Measurements from ENCODE around the gene MRPL49.
"Not testable (repeated sequence)": the region's sequence is repeated elsewhere in the genome, so short reads cannot be mapped to it uniquely, and the experiment has no call there.

The MRPL49 gene

GRCh38 chr11:65116370-65117205, 5.5 kb upstream of the MRPL49 start:
- DNase-seq (ENCODE audit: low read depth, low spot score): no peak
- H3K27ac ChIP-seq: peak overlapping the region; percentile 93

- peak within 1 kb of the TSS; percentile 93 for H3K27ac ChIP-seq
- peak; percentile 93 for DNase-seq (ENCODE audit: low read depth, low spot score)
These were observed 4.7 kb upstream of the MRPL49 start, which contains the start of gene ZNHIT2 for GRCh38 chr11:65117206-65118096. Gene ZNHIT2 (minus strand): TSS chr11:65117701. CDS start chr11:65117653, 48 bp downstream.

DNA sequence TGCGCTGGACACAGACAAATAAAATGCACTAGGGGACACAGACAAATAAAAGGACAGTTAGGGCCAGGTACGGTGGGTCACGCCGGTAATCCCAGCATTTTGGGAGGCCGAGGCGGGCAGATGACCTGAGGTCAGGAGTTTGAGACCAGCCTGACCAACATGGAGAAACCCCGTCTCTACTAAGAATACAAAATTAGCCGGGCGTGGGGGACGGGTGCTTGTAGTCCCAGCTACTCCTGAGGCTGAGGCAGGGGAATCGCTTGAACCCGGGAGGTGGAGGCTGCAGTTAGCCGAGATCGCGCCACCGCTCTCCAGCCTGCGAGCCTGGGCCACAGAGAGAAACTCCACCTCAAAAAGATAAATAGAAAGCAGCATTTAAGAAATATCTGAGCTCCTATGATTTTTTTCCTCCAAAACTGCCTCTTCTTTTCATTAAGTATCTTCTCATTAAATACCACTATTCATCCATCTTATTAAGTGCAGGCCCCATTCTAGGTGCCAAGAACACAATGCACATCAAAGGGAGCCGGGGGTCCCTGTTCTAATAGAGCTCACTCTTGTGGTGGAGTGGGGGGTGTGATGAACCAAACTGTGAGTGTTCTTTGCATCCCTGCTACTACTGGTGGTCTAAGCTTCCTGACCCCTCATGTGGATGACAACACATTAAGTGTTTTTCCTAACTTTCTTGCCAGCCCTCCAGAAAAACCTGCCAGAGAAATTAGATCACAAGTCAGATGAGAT, 3.9 kb upstream of the MRPL49 start:
- peak overlapping the region; percentile 93 for H3K27ac ChIP-seq
- no peak for DNase-seq (ENCODE audit: low read depth, low spot score)

- not testable (repeated sequence) for DNase-seq (ENCODE audit: low read depth, low spot score)
- peak overlapping the region; percentile 93 for H3K27ac ChIP-seq
These were observed 3.0 kb upstream of the MRPL49 start for GRCh38 chr11:65118891-65119669.

GRCh38 chr11:65119670-65119995, 2.5 kb upstream of the MRPL49 start:
- peak overlapping the region; percentile 93 for H3K27ac ChIP-seq
- DNase-seq (ENCODE audit: low read depth, low spot score): no peak

DNA sequence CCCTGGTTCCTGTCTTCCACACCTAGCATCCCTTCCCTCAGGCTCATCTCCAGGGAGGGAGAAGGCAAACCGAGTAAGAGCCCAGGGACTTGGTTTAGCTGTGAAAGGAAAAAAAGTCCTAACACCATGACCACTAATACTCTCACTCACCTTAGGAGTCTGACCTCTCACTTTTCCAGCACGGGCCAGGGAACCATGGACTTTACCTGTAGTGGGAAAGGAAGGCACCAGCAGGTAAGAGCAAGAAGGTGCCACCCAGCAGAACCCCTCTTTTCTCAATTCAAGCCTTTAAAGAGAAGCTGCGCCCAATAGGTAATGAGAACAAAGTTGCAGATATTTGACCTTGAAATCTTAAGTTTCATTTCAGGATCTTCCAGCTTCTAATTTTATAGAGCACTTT, 1.3 kb upstream of the MRPL49 start:
- DNase-seq (ENCODE audit: low read depth, low spot score): no peak
- H3K27ac ChIP-seq: peak overlapping the region; percentile 93

DNA sequence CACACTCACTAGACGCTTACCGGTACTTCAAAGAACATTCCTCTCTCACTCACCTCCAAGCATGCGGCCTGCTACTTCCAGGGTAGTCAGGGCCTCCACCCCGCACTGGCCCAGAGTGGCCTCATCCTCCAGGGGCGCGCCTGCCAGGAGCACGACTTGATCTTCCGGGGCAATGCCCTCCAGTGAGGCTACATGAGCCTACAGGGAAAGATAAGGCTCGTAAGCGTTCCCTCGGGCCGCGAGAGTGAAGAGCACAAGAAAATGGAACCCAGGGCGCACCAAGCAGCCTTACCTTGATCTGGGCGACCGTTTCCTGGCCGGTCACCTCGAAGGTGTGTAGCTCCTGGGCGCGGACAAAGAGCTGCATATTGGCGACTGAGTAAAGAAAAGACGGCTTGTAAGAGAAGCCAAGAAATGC, 665 bp upstream of the MRPL49 start:
- no peak for DNase-seq (ENCODE audit: low read depth, low spot score)
- peak overlapping the region; percentile 93 for H3K27ac ChIP-seq

- H3K27ac ChIP-seq: no peak overlapping the region
- no peak for DNase-seq (ENCODE audit: low read depth, low spot score)
These were observed 2.5 kb downstream of the MRPL49 start for GRCh38 chr11:65124480-65125196.

- no peak for DNase-seq (ENCODE audit: low read depth, low spot score)
- H3K27ac ChIP-seq: no peak overlapping the region
These were observed 3.3 kb downstream of the MRPL49 start for GRCh38 chr11:65125197-65126056.

DNA sequence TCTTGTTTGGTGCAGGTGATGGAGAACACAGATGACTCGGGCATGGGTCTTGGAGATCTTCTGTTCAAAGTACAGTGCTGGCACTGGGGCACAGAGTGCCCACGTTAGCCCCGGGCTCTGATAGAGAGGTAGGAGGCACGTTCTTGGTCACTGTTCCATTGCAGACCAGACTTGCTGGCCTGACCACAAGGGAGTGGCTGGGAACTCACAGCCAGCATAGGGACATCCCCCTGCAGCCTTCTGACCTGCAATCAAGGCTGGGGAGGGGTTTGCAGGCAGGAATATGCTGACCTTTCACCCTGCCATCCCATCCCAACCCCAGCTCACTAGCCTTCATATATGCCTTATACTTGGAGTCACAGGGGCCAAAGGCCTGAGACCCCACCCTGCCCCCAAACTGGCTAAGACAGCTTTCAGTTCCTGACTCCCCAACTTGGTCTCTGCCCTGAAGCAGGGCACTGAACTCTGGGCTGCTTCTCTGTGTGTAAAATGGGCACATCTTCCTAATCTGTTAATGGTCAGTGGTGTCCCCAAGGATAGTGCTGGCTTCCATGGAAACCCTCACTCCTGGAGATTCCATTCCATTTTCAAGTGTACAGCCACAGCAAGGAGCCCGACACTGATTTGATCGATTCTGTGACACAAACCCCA, 4.6 kb downstream of the MRPL49 start:
- H3K27ac ChIP-seq: no peak overlapping the region
- no peak for DNase-seq (ENCODE audit: low read depth, low spot score)

- no peak for DNase-seq (ENCODE audit: low read depth, low spot score)
- no peak overlapping the region for H3K27ac ChIP-seq
These were observed 5.5 kb downstream of the MRPL49 start for GRCh38 chr11:65127473-65128181.

DNA sequence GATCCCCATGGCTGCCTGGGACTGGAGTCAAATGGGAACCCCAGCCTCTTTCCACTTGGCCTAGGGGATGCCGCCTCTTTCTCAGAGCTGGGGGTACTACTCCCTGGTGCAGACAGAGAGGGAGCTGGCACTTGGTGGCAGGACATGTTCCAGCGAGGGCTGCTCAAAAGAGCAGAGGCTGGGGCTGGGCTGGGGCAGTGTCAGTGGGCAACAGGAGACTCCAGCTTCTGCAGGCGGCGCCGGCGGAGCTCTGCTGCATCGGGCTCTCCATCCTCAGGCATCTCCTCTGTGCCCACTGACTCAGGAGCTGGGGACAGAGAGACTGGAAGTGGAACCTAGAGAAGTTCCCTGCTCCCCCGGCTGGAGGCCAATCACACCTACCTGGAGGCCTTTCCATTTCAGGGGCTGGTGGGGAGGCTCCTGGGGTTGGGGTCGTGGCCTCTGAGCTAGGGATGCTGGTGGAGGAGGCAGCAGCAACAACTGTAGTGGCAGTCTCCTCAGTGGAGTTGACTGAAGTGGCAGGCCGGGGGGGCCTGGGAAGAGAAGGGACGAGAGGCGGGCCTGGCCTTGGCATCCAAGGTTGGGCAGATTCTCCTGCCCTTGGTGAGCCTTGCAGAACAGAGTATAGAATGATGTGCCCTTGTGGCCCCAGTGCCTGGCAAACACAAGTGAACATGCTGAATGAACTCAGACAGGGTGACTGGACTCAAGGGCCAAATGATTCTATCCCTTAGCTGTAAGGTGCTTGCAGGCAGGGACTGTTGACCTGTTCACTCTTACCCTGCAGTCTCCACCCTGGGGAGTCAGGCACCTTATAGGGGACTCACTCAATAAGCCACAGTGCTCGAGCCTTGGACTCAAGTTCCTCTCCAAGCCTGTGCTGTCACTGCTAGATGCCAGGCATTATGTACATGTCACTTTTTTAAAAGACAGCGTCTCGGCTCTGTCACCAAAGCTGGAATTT, 6.3 kb downstream of the MRPL49 start:
- H3K27ac ChIP-seq: no peak overlapping the region
- no peak for DNase-seq (ENCODE audit: low read depth, low spot score)

DNA sequence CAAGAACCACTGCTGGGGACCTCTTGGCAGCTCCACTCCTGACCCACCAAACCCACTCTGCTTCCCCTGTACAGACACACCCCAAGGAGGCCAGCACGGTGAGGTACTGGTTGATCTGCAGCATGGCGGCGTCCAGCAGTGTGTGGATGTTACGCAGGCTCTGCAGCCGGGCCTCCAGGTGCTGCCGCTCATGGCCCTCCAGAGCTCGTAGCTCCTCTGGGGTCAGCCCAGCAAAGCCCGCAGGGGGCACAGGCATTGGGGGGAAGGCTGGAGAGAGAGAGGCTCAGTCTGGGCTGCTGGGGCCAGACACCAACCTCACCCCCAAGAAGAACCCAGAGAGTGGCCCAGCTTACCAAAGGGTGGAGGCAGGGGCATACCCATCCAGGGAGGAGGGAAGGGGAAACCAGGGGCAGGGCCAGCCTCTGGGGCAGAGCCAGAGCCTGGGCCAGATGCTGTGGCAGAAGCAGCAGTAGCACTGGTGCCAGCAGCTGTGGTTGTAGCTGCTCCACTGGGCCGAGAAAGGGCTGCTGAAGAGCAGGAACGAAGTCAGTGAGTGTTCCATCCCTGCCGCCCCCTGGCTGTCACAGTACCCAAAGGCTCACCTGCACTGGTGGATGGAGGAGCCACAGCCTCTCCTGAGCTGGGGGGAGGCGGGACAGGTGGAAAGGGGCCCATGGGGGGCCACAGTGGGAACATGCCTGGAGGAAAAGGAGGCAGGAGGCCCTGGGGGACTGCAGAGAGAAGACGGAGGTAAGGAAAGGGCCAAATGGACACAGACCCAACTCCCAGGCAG, 7.7 kb downstream of the MRPL49 start:
- H3K27ac ChIP-seq: no peak overlapping the region
- DNase-seq (ENCODE audit: low read depth, low spot score): no peak

GRCh38 chr11:65130631-65131416, 8.7 kb downstream of the MRPL49 start:
- no peak for DNase-seq (ENCODE audit: low read depth, low spot score)
- H3K27ac ChIP-seq: no peak overlapping the region

DNA sequence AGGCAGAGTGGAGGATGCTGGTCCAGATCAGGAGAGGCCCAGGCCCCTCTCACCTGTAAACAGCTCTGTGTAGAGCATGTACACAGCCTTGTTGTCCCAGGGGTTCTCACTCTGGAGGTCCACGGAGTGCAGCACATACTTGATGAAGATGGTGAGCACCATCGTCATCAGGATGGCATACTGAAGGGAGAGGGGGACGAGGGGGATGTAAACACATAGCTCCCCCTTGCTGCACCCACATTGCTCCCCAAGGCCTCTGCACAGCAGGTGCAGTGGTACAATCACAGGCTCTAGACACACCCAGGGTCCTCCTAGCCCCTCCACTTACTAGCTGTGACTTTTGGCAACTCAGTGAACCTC, 9.3 kb downstream of the MRPL49 start:
- DNase-seq (ENCODE audit: low read depth, low spot score): no peak
- H3K27ac ChIP-seq: no peak overlapping the region

Measured in epithelial cell of prostate (primary cell).